OCI-M2 (cell line): Measurements from ENCODE around the gene PLAC8.
"Not testable (repeated sequence)": the region's sequence is repeated elsewhere in the genome, so short reads cannot be mapped to it uniquely, and the experiment has no call there.

ENCODE experiments used
- DNase-seq: peaks from one replicate; lab custom pipeline; 2025; ENCODE audit not compliant: unreplicated experiment; lab: John Stamatoyannopoulos, UW

PLAC8 gene

DNA sequence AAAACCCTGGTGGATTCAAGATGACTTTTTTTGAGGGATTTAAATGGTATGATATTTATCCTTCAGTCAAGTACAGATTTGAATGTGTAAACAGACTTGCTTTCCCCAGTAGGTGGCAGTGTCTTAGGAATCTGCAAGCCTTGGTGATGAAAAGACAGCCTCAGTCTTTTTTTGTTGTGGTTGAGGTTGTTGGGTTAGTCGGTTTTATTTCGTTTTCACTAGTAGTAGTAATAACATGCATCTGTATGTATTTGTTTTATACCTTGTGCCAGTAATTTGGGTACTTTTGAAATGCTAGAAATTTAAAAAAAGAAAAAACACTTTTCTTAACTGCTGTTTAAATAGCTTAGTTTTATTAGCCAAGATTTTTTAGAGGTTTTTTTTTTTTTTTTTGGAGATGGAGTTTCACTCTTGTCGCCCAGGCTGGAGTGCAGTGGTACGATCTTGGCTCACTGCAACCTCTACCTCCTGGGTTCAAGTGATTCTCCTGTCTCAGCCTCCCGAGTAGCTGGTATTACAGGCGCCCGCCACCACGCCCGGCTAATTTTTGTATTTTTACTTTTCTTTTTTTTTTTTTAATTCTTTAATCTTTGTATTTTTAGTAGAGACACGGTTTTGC is 40.3 kb downstream of the PLAC8 start:
- DNase-seq = no peak

DNA sequence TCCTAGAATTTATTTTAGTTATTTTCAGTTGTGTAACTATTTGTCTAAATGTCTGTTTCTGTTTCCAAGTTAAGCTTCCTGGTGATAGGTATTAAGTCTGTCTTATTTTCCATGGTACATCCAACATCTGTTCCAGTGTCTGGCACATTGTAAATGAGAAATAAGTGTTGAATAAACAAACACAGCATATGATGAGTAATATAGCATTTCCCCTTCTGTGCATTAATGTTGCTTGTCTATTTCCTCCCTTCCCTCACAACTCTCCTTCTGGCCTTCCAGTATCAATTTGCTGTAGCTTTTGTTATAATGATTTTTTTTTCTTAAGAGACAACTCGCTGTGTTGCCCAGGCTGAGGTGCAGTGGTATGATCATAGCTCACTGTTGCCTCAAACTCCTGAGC is 43.4 kb downstream of the PLAC8 start:
- no peak for DNase-seq

DNA sequence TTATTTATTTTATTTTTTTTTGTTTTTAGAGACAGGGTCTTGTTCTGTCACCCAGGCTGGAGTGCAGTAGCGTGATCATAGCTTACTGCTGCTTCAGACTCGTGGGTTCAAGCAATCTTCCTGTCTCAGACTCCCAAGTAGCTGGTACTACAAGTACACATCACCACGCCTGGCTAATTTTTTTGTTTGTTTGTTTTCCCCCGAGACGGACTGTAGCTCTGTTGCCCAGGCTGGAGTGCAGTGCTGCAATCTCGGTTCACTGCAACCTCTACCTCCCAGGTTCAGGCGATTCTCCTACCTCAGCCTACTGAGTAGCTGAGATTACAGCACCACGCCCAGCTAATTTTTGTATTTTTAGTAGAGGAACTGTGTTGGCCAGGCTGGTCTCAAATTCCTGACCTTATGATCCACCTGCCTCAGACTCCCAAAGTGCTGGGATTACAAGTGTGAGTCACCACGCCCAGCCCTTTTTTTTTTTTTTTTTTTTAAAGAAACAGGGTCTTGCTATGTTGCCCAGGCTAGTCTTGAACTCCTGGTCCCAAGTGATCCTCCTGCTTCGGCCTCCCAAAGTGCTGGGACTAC is 47.4 kb downstream of the PLAC8 start:
- DNase-seq = no peak

DNA sequence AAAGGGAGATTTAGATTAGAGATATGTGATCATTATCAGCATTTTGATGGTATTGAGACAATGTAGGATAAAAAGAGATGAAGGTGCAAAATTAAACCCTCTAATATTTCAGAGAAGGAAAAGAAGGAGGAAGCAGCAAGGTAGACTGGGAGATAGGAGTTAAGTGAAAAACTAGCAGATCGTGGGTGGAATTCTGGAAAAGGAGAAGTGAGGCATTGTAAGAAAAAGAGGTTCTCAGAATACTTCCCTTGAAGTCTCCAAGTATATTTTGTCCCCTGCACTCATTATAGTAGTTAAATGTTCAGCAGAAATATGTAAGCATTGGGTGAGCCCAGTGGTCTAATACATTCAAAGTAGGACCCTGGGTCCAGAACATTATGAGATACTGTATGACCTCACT is 49.3 kb downstream of the PLAC8 start:
- DNase-seq = no peak

DNA sequence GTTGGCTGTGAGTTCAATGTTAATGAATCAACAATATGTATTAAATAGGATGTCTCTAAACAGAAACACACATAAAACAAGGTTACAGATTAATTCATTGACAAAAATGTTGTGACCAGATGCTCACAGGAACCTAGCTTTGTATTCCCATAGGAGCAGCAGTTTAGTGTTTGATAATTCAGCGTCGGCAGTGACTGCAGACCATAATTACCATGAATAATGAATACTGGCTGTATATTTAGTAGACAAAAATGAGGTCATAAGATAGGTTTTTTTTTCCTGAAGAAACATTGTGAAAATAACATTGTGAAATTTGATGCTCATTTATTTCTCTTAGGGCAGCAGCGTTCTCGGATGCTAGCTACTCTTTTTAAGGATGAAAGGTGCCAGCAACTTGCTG is 51.8 kb downstream of the PLAC8 start:
- no peak for DNase-seq

DNA sequence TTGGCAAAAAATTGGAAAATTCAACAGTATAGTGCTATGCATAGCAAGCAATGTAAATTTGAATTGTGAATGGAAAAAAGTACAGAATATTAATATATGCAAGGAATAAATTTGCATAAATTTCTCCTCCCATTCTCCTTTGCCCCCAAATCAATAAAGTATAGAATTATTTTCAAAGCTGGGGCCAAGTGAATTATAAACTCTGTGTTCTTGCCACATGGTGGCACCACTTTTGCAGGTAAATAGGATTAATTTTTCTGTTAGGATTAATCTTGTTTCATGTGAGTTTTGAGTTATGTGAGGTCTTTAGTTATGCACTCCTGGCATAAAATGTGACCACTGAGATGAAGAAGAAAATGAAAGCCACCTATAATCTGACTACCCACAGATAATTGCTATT is 59.6 kb downstream of the PLAC8 start:
- DNase-seq = no peak

DNA sequence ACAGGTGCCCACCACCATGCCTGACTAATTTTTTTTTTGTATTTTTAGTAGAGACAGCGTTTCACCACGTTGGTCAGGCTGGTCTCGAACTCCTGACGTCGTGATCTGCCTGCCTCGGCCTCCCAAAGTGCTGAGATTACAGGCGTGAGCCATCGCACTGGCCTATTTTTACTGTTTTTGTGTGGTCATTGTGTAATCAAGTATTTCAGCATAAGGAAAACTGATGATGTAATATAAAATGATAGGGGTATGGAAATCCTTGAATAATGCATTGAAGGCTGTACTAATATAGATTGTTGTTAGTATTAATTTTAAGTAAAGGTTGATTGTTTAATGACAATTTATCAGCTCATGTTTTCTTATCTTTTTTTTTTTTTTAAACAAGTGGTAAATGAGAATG is 65.7 kb downstream of the PLAC8 start:
- not testable (repeated sequence) for DNase-seq

DNA sequence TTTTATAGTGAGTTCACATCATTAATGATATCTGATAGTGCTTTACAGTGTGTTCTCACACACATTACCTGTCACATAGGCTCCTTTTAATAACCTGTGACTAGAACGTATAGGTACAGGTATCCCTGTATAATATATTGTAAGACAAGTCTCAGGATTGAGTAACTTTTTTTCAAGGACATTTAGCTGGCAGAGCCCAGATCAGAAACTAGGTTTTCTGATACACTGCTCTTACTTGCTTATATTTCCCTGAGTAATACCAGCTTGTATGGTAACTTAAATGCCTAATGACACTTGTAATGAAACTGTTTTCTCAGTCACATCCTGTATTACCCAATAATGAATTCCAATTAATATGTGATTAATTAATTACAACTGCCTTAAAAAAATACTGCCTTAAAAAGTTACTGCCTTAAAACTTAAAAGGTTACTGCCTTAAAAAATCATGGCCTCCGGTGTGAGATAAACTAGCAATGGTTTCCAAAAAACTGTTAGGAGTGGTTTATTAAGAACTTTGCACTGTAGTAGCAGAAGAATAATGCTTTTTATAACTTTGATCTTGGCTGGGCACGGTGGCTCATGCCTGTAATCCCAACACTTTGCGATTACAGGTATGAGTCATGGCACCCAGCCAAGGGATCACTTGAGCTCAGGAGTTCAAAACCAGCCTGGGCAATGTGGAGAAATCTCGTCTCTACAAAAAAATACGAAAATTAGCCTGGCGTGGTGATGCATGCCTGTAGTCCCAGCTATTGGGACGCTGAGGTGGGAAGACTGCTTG is 67.6 kb downstream of the PLAC8 start:
- DNase-seq = no peak

DNA sequence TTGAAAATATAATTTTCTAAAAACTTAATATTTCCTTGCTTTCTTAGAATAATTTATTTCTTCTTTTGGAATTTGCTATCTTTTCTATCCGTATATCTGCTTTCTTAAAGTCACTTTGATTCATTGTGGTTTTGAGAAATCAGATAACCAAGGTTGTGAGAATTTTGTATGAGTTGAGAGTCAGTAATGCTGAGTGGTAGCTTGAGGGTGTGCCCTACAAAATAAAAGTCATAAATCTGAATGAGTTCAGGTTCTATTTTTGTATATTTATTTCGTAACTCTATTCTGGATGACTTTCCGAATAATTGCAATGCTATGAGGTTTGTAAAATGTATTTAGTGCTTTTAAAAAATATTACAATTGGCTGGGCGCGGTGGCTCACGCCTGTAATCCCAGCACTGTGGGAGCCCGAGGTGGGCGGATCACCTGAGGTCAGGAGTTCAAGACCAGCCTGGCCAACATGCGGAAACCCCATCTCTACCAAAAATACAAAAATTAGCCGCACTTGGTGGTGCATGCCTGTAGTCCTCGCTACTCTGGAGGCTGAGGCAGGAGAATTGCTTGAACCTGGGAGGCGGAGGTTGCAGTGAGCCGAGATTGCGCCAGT is 70.6 kb downstream of the PLAC8 start:
- DNase-seq = no peak

DNA sequence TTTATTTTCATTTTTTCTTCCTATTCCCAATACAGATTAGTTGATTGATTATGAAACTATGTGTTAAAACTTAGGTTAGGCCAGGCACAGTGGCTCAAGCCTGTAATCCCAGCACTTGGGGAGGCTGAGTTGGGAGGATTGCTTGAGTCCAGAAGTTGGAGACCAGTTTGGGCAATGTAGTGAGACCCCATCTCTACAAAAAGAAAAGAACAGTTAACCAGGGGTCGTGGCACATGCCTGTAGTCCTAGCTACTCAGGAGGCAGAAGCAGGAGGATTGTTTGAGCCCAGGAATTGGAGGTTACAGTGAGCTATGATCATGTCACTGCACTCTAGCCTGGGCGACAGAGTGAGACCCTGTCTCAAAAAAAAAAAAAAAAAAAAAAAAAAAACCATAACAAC is 71.4 kb downstream of the PLAC8 start:
- DNase-seq = not testable (repeated sequence)

DNA sequence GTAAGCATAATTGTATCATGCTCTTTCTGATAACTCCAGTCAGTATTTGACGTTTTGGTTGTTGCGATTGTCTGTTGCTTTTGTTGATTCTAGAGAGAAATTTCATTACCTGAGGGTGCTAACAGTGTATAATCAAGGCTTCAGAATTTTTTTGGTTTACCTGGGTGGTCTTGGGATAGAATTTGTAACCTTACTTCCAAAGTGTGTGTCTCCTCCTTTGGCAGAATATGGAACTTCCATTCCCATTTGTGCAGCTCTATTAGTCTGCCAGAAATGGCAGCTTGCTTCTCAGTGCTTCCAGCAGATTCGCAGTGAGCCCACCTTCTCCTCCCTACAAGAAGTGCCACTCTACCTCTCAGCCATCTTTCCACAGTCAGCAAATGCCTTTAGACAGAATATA is 74.3 kb downstream of the PLAC8 start:
- DNase-seq = no peak
